ENCODE data around the gene SAMD4B.

SAMD4B gene

DNA sequence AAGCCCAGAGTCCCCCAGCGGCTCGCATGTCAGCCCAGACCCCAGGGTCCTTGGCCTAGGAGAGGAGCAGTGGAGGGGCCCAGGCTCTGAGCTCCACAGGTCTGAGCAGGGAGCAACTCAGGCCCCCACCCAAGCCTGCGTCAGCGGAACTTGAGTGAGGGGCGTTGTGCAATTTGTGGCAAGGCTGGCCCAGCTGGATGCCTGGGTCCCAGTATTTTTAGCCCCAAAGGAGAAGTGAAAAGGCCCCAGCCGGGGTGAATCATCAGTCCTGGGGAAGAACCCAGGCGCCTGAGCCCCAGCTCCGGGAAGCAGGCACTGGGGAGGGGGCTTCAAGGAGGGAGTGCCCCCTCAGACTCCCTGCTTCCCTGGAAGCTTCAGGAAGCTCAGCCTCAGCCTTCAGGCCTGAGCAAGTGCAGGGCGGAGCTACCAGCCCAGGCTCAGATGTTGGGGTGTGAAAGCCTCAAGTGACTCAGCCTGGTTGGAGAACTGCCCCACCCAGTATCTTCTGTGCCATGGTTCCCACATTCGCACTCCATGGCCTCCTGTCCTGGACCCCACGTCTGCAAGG is 56.2 kb downstream of the SAMD4B start:
- DNase-seq = no peak
- TF ChIP-seq, protein P1, sequence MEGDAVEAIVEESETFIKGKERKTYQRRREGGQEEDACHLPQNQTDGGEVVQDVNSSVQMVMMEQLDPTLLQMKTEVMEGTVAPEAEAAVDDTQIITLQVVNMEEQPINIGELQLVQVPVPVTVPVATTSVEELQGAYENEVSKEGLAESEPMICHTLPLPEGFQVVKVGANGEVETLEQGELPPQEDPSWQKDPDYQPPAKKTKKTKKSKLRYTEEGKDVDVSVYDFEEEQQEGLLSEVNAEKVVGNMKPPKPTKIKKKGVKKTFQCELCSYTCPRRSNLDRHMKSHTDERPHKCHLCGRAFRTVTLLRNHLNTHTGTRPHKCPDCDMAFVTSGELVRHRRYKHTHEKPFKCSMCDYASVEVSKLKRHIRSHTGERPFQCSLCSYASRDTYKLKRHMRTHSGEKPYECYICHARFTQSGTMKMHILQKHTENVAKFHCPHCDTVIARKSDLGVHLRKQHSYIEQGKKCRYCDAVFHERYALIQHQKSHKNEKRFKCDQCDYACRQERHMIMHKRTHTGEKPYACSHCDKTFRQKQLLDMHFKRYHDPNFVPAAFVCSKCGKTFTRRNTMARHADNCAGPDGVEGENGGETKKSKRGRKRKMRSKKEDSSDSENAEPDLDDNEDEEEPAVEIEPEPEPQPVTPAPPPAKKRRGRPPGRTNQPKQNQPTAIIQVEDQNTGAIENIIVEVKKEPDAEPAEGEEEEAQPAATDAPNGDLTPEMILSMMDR (IDR thresholded peaks at IDR 0.05) = no peak
- Mint-ChIP-seq H3K4me1 (peaks cover 42% of the 10 kb centered on the region), H3K36me3 (ENCODE audit: low read depth) (peaks cover 34% of the 10 kb centered on the region), H3K4me3 (no peak overlapping the region), H3K27ac (no peak overlapping the region), H3K27me3 (ENCODE audit: low read depth, poor library complexity) (no peaks in the 10 kb centered on the region), H3K9me3 (no peaks in the 10 kb centered on the region)

DNA sequence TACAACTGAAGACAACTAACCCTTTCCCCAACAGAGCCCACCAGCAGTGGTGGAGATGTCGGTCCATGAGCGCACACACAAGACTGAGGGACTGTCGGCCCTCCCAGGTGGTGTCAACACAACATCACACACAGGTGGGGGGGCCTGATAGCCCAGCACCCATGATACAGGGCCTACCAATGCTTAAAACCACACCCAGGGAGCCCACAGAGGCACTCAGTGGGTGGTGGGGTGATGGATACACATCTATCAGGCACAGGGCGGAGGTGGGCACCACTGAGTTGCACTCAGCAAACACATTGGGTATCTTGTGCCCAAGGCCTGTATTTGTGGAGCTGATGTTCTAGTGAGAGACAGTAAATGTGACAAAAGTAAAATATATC is 57.4 kb downstream of the SAMD4B start:
- DNase-seq = no peak
- Mint-ChIP-seq H3K4me3 (peak overlapping the region; percentile 28), H3K36me3 (ENCODE audit: low read depth) (peaks cover 27% of the 10 kb centered on the region), H3K27ac (peak overlapping the region; percentile 85), H3K4me1 (peaks cover 48% of the 10 kb centered on the region), H3K27me3 (ENCODE audit: low read depth, poor library complexity) (no peaks in the 10 kb centered on the region), H3K9me3 (no peaks in the 10 kb centered on the region)
- TF ChIP-seq, protein P1 (IDR thresholded peaks at IDR 0.05) = no peak

DNA sequence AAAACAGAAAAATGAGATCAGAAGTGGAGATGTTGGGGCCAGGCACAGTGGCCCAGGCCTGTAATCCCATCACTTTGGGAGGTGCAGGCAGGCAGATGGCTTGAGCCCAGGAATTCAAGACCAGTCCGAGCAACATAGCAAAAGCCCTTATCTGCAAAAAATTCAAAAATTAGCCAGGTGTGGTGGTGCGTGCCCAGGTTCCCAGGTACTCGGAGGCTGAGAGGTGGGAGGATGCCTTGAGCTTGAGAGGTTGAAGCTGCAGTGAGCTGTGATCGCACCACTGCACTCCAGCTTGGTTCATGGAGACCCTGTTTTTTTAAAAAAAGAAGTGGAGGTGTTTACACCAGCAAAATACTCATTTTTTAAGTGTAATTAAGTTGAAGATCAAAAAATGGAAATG is 57.8 kb downstream of the SAMD4B start:
- Mint-ChIP-seq H3K4me3 (no peak overlapping the region), H3K36me3 (ENCODE audit: low read depth) (peaks cover 24% of the 10 kb centered on the region)

DNA sequence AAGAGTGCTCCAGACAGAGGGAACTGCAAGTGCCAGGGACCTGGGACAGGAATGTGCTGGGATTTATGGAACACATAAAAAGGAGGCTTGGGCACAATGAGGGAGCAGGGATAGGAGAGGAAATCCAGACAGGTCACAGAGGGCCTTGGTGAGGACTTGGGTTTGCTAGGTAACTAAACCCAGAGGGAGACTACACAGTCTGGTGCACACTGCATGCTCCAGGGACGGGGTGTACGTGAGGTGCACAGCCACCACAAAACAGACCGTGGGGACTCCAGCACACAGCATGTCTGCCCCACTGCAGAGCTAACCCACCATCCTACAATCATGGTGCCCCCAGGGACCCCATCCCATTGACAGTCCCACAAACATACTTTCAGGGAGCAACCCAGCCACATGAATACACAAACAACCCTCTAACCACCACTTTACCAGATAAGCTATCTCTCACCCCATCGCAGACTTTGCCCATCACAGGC is 58.9 kb downstream of the SAMD4B start:
- H3K27me3 Mint-ChIP-seq (ENCODE audit: low read depth, poor library complexity) = peaks cover 2% of the 10 kb centered on the region
- H3K36me3 Mint-ChIP-seq (ENCODE audit: low read depth) = peaks cover 14% of the 10 kb centered on the region
- peak overlapping the region; percentile 74 for H3K27ac Mint-ChIP-seq
- no peaks in the 10 kb centered on the region for H3K9me3 Mint-ChIP-seq
- TF ChIP-seq, protein P1 (IDR thresholded peaks at IDR 0.05) = no peak
- peaks cover 57% of the 10 kb centered on the region for H3K4me1 Mint-ChIP-seq
- DNase-seq = no peak
- H3K4me3 Mint-ChIP-seq = no peak overlapping the region

More for the DNA sequence above, 57.8 kb downstream of the SAMD4B start:
- Mint-ChIP-seq H3K27ac (peak overlapping the region; percentile 85), H3K9me3 (no peaks in the 10 kb centered on the region), H3K27me3 (ENCODE audit: low read depth, poor library complexity) (no peaks in the 10 kb centered on the region), H3K4me1 (peaks cover 51% of the 10 kb centered on the region)
- TF ChIP-seq, protein P1 (IDR thresholded peaks at IDR 0.05) = no peak
- no peak for DNase-seq

DNA sequence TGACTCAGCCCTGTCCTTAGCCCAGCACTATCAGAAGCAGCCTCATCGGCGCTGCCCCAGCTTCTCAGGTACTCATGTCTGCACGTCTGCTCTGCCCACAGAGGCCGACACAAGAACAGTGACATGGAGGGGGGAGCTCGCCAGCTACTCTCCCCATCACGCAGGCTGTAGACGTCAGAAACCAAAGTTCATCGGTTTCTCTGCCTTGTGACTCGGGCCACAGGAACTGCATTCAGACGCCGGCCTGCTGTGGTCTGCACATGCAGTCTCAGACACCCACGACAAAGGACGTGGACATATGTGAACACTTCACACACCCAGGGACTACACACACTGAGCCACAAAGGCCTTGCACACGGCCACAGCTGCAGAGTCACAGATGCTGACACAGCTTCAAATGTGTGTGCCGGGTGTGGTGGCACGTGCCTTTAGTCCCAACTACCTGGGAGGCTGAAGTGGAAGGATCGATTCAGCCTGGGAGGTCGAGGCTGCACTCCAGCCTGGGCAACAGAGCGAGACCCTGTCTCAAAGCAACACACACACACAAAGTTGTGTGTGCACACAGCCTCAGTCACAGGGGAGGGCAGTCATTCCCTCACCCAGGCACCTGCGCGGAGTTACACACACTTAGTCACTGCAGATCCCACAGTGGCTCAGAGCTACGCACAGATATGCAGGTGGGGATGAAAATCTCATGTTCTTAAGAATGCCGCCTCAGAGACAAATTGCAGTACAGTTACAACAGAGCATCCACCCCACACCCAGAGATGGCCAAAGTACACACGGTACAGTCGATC is 59.5 kb downstream of the SAMD4B start:
- peaks cover 61% of the 10 kb centered on the region for H3K4me1 Mint-ChIP-seq
- H3K4me3 Mint-ChIP-seq = peak overlapping the region; percentile 84
- peaks cover 14% of the 10 kb centered on the region for H3K36me3 Mint-ChIP-seq (ENCODE audit: low read depth)
- no peaks in the 10 kb centered on the region for H3K9me3 Mint-ChIP-seq
- peak overlapping the region; percentile 74 for H3K27ac Mint-ChIP-seq
- DNase-seq = no peak
- peaks cover 4% of the 10 kb centered on the region for H3K27me3 Mint-ChIP-seq (ENCODE audit: low read depth, poor library complexity)
- TF ChIP-seq, protein P1 (IDR thresholded peaks at IDR 0.05) = no peak

Data from nephron progenitor cell (in vitro differentiated cells).